Measurements from ENCODE around the gene PLAC1.

PLAC1 gene

GRCh38 chrX:134533952-134534351, 124.3 kb downstream of the PLAC1 start:
- no peak overlapping the region for H3K4me3 ChIP-seq (ENCODE audit: low read depth, low read length)
- H3K23ac ChIP-seq (ENCODE audit: low read length), result no peak overlapping the region
- no peak overlapping the region for H4K12ac ChIP-seq (ENCODE audit: low read depth, low read length)
- no peak overlapping the region for H2AK5ac ChIP-seq (ENCODE audit: low read length)
- no peak overlapping the region for H2BK5ac ChIP-seq (ENCODE audit: low read depth, low read length, poor library complexity)
- no peak overlapping the region for H3K18ac ChIP-seq (ENCODE audit: low read length)
- H3K4me1 ChIP-seq (ENCODE audit: control insufficient read depth in 1 of 2, insufficient read depth in 2 of 2, low read length in 2 of 2), result peaks cover 11 to 14% of the 10 kb centered on the region in 2 experiments
- no peak overlapping the region for H2BK120ac ChIP-seq (ENCODE audit: insufficient read depth, low read length, poor library complexity)
- H2AFZ ChIP-seq (ENCODE audit: insufficient read depth, low read length, poor library complexity), result no peak overlapping the region
- H3K14ac ChIP-seq (ENCODE audit: low read length), result no peak overlapping the region
- H3K79me1 ChIP-seq (ENCODE audit: low read length), result no peaks in the 10 kb centered on the region
- no CpG with 5 or more reads among the region's 4 CpGs for WGBS (ENCODE audit: extremely low coverage, insufficient coverage, insufficient read length)
- no peak overlapping the region for H3K27ac ChIP-seq (ENCODE audit: low read depth, low read length)
- H3K4me2 ChIP-seq (ENCODE audit: low read length), result no peak overlapping the region
- no peaks in the 10 kb centered on the region for H3K36me3 ChIP-seq (ENCODE audit: control insufficient read depth in 1 of 2, insufficient read depth in 2 of 2, low read length in 2 of 2)
- H4K91ac ChIP-seq (ENCODE audit: low read depth, low read length), result no peak overlapping the region
- no peaks in the 10 kb centered on the region for H3K9me3 ChIP-seq (ENCODE audit: insufficient read depth, low read depth, low read length)
- H2BK12ac ChIP-seq (ENCODE audit: low read length), result no peak overlapping the region
- H3K27me3 ChIP-seq (ENCODE audit: insufficient read depth, low read length), result no peaks in the 10 kb centered on the region
- no peaks in the 10 kb centered on the region for H3K79me2 ChIP-seq (ENCODE audit: control insufficient read depth, insufficient read depth, low read length, poor library complexity)
- no peak overlapping the region for H3K4ac ChIP-seq (ENCODE audit: low read depth, low read length)
- peak in 1 of 2 donors; percentile 46 for DNase-seq
- no peak overlapping the region for H4K8ac ChIP-seq (ENCODE audit: low read depth, low read length)
- H3K9ac ChIP-seq (ENCODE audit: low read length), result no peak overlapping the region

DNA sequence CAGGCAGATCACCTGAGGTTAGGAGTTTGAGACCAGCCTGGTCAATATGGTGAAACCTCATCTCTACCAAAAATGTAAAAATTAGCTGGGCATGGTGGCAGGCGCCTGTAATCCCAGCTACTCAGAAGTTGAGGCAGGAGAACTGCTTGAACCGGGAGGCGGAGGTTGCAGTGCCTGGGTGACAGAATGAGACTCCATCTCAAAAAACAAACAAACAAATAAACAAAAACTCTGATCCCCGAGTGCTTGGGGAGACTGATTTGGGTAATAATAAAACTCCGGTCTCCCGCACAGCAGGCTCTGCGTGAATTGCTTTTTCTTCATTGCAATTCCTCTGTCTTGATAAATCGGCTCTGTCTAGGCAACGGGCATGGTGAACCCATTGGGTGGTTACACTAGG, 124.9 kb downstream of the PLAC1 start:
- Histone ChIP-seq H2BK12ac (ENCODE audit: low read length) (no peak overlapping the region), H3K79me1 (ENCODE audit: low read length) (no peaks in the 10 kb centered on the region), H4K8ac (ENCODE audit: low read depth, low read length) (no peak overlapping the region), H3K9ac (ENCODE audit: low read length) (no peak overlapping the region), H2AK5ac (ENCODE audit: low read length) (no peak overlapping the region), H3K14ac (ENCODE audit: low read length) (no peak overlapping the region), H2AFZ (ENCODE audit: insufficient read depth, low read length, poor library complexity) (no peak overlapping the region), H3K4me1 (ENCODE audit: control insufficient read depth in 1 of 2, insufficient read depth in 2 of 2, low read length in 2 of 2) (peaks cover 14% of the 10 kb centered on the region in 2 experiments), H4K91ac (ENCODE audit: low read depth, low read length) (no peak overlapping the region), H4K12ac (ENCODE audit: low read depth, low read length) (no peak overlapping the region), H2BK120ac (ENCODE audit: insufficient read depth, low read length, poor library complexity) (no peak overlapping the region), H3K9me3 (ENCODE audit: insufficient read depth, low read depth, low read length) (no peaks in the 10 kb centered on the region), H3K23ac (ENCODE audit: low read length) (no peak overlapping the region), H3K18ac (ENCODE audit: low read length) (no peak overlapping the region), H3K4me2 (ENCODE audit: low read length) (no peak overlapping the region), H3K27me3 (ENCODE audit: insufficient read depth, low read length) (no peaks in the 10 kb centered on the region), H3K79me2 (ENCODE audit: control insufficient read depth, insufficient read depth, low read length, poor library complexity) (no peaks in the 10 kb centered on the region), H3K36me3 (ENCODE audit: control insufficient read depth in 1 of 2, insufficient read depth in 2 of 2, low read length in 2 of 2) (no peaks in the 10 kb centered on the region), H3K4ac (ENCODE audit: low read depth, low read length) (no peak overlapping the region), H3K4me3 (ENCODE audit: low read depth, low read length) (no peak overlapping the region), H2BK5ac (ENCODE audit: low read depth, low read length, poor library complexity) (no peak overlapping the region), H3K27ac (ENCODE audit: low read depth, low read length) (no peak overlapping the region)
- WGBS (ENCODE audit: extremely low coverage, insufficient coverage, insufficient read length), result no CpG with 5 or more reads among the region's 9 CpGs
- no peak for DNase-seq

- no CpG with 5 or more reads among the region's 7 CpGs for WGBS (ENCODE audit: extremely low coverage, insufficient coverage, insufficient read length)
- Histone ChIP-seq H4K12ac (ENCODE audit: low read depth, low read length) (no peak overlapping the region), H4K91ac (ENCODE audit: low read depth, low read length) (no peak overlapping the region), H3K4me3 (ENCODE audit: low read depth, low read length) (no peak overlapping the region), H3K27ac (ENCODE audit: low read depth, low read length) (no peak overlapping the region), H3K4me1 (ENCODE audit: control insufficient read depth in 1 of 2, insufficient read depth in 2 of 2, low read length in 2 of 2) (peaks cover 5 to 6% of the 10 kb centered on the region in 2 experiments), H2BK5ac (ENCODE audit: low read depth, low read length, poor library complexity) (no peak overlapping the region), H2AFZ (ENCODE audit: insufficient read depth, low read length, poor library complexity) (no peak overlapping the region), H3K4ac (ENCODE audit: low read depth, low read length) (no peak overlapping the region), H2BK120ac (ENCODE audit: insufficient read depth, low read length, poor library complexity) (no peak overlapping the region), H3K9me3 (ENCODE audit: insufficient read depth, low read depth, low read length) (no peaks in the 10 kb centered on the region), H4K8ac (ENCODE audit: low read depth, low read length) (no peak overlapping the region), H2BK12ac (ENCODE audit: low read length) (no peak overlapping the region), H3K36me3 (ENCODE audit: control insufficient read depth in 1 of 2, insufficient read depth in 2 of 2, low read length in 2 of 2) (no peaks in the 10 kb centered on the region), H3K9ac (ENCODE audit: low read length) (no peak overlapping the region), H3K27me3 (ENCODE audit: insufficient read depth, low read length) (no peaks in the 10 kb centered on the region), H3K4me2 (ENCODE audit: low read length) (no peak overlapping the region), H3K23ac (ENCODE audit: low read length) (no peak overlapping the region), H3K79me2 (ENCODE audit: control insufficient read depth, insufficient read depth, low read length, poor library complexity) (no peaks in the 10 kb centered on the region), H2AK5ac (ENCODE audit: low read length) (no peak overlapping the region), H3K79me1 (ENCODE audit: low read length) (no peaks in the 10 kb centered on the region), H3K14ac (ENCODE audit: low read length) (no peak overlapping the region), H3K18ac (ENCODE audit: low read length) (no peak overlapping the region)
- DNase-seq, result no peak
Observed at GRCh38 chrX:134530845-134531244, 127.4 kb downstream of the PLAC1 start.

DNA sequence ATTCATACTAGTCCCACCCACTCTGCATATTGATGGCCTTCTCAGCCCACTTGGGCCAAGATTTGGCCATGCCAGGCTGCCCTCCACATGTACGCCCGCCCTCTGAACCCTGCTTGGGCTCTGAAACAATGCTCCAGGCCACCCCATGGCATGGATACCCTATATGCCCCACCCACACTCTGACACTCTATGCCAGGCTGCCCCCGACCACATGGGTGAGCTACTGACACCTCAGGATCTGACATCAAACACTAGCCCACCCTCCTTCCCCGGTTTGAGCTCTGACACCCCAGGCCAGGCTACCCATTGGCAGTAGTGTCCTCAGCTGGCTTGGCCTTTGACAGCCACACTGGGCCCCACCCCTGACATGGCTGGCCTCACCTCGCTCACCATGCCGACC, 128.8 kb downstream of the PLAC1 start:
- peak overlapping the region; percentile 29 for H2AK5ac ChIP-seq (ENCODE audit: low read length)
- peaks cover 5 to 6% of the 10 kb centered on the region in 2 experiments for H3K4me1 ChIP-seq (ENCODE audit: control insufficient read depth in 1 of 2, insufficient read depth in 2 of 2, low read length in 2 of 2)
- no peak overlapping the region for H3K4me2 ChIP-seq (ENCODE audit: low read length)
- H3K23ac ChIP-seq (ENCODE audit: low read length), result no peak overlapping the region
- H3K79me1 ChIP-seq (ENCODE audit: low read length), result no peaks in the 10 kb centered on the region
- H2BK120ac ChIP-seq (ENCODE audit: insufficient read depth, low read length, poor library complexity), result no peak overlapping the region
- WGBS (ENCODE audit: extremely low coverage, insufficient coverage, insufficient read length), result no CpG with 5 or more reads among the region's 6 CpGs
- H3K36me3 ChIP-seq (ENCODE audit: control insufficient read depth in 1 of 2, insufficient read depth in 2 of 2, low read length in 2 of 2), result no peaks in the 10 kb centered on the region
- H3K4me3 ChIP-seq (ENCODE audit: low read depth, low read length), result no peak overlapping the region
- H3K14ac ChIP-seq (ENCODE audit: low read length), result no peak overlapping the region
- H4K8ac ChIP-seq (ENCODE audit: low read depth, low read length), result no peak overlapping the region
- no peak overlapping the region for H3K4ac ChIP-seq (ENCODE audit: low read depth, low read length)
- no peaks in the 10 kb centered on the region for H3K9me3 ChIP-seq (ENCODE audit: insufficient read depth, low read depth, low read length)
- no peaks in the 10 kb centered on the region for H3K27me3 ChIP-seq (ENCODE audit: insufficient read depth, low read length)
- no peaks in the 10 kb centered on the region for H3K79me2 ChIP-seq (ENCODE audit: control insufficient read depth, insufficient read depth, low read length, poor library complexity)
- no peak overlapping the region for H2AFZ ChIP-seq (ENCODE audit: insufficient read depth, low read length, poor library complexity)
- no peak overlapping the region for H2BK12ac ChIP-seq (ENCODE audit: low read length)
- H2BK5ac ChIP-seq (ENCODE audit: low read depth, low read length, poor library complexity), result no peak overlapping the region
- H4K91ac ChIP-seq (ENCODE audit: low read depth, low read length), result no peak overlapping the region
- no peak overlapping the region for H3K18ac ChIP-seq (ENCODE audit: low read length)
- H4K12ac ChIP-seq (ENCODE audit: low read depth, low read length), result no peak overlapping the region
- H3K9ac ChIP-seq (ENCODE audit: low read length), result no peak overlapping the region
- no peak overlapping the region for H3K27ac ChIP-seq (ENCODE audit: low read depth, low read length)
- DNase-seq, result no peak

Measured in trophoblast cell (in vitro differentiated cells and primary cell).